Activated CD8-positive, alpha-beta T cell treated with anti-CD3 and anti-CD28 coated beads for 36 hours (primary cell): Measurements from ENCODE around the gene NRXN3. TPM values are rescaled to one million over a fixed set of nuclear protein-coding genes. Genes with fewer than 3 reads are reported as not detected.

Experiments used
- ATAC-seq: fragments of 200-7000 bp; cut with Tn5 transposase; one replicate; pipeline ENCODE4 v1.10.0; 2021; ENCODE audit warnings: mild to moderate bottlenecking, moderate library complexity
- CTCF ChIA-PET: fragments of 350-600 bp; sonication (Branson Sonifier 250); formaldehyde crosslinking; loops from one replicate; lab custom pipeline; 2021; ENCODE audit warnings: antibody characterized with exemption; lab: Charles Lee
- POLR2A ChIA-PET: fragments of 350-600 bp; sonication (Branson Sonifier 250); formaldehyde crosslinking; loops from one replicate; lab custom pipeline; 2021; ENCODE audit warnings: antibody characterized with exemption; lab: Charles Lee
- DNase-seq: peaks from one replicate; pipeline ENCODE4 v3.0.0-alpha.2; 2020
- H3K27ac Mint-ChIP-seq: one replicate; pipeline ENCODE4 v1.8.0; 2021; ENCODE audit warnings: mild to moderate bottlenecking, mixed read lengths
- H3K27me3 Mint-ChIP-seq: one replicate; pipeline ENCODE4 v1.8.0; 2021; ENCODE audit warnings: mixed read lengths
- H3K36me3 Mint-ChIP-seq: one replicate; pipeline ENCODE4 v1.8.0; 2021; ENCODE audit warnings: low read depth, mixed read lengths
- H3K4me1 Mint-ChIP-seq: one replicate; pipeline ENCODE4 v1.8.0; 2021; ENCODE audit warnings: low read depth, mixed read lengths
- H3K4me3 Mint-ChIP-seq: one replicate; pipeline ENCODE4 v1.8.0; 2021; ENCODE audit warnings: mild to moderate bottlenecking, moderate library complexity, mixed read lengths
- H3K9me3 Mint-ChIP-seq: one replicate; pipeline ENCODE4 v1.8.0; 2021; ENCODE audit warnings: mixed read lengths
- intact Hi-C: fragments of 100-400 bp; cut with micrococcal nuclease; formaldehyde crosslinking; loops from one replicate; pipeline ENCODE4 v1.10.0; 2022
- total RNA-seq, 2 experiments: library from RNA; stranded (reverse); gene quantifications; one replicate each; pipeline ENCODE4 v1.2.3, GENCODE V29; 2021
- TF ChIP-seq, protein P1 (sequence below): fragments of 200-600 bp; IDR thresholded peaks from one replicate; pipeline ENCODE4 v1.8.0; 2022; ENCODE audit warnings: antibody characterized with exemption, mild to moderate bottlenecking

Gene NRXN3
- total RNA-seq, 2 experiments from 2014 or later, result not detected

DNA sequence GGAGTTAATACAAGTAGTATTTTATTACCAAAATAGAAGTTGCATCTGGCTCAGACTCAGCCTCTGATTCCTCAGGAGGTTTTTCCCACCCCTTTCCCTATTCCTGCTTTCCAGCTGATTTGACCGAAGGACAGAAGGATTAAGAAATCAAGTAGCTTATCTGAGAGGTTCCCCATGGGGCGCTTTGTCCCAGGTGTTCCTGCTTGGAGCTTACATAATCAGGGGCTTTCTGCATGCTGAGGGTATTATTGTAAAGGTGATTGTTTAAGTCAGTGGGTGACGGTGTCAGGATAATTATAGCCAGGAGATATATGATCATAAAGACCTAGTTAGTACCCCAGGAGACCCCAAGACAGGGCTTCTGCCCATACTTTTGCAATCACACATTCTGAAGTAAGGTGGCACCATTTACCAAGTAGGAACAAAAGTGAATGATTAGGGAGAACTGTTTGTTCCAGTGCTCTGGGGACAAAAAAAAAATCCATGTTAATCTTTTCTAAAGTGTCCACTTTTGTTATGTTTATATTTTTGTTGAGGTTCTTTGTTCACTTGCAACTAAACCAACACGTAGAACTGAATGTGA is 921.3 kb downstream of the NRXN3 start:
- intact Hi-C loops, result no loop called here
- Mint-ChIP-seq H3K36me3 (no peaks in the 10 kb centered on the region), H3K4me3 (no peak overlapping the region), H3K4me1 (no peaks in the 10 kb centered on the region), H3K9me3 (peaks cover 1% of the 10 kb centered on the region), H3K27ac (no peak overlapping the region), H3K27me3 (no peaks in the 10 kb centered on the region)
- TF ChIP-seq, protein P1, sequence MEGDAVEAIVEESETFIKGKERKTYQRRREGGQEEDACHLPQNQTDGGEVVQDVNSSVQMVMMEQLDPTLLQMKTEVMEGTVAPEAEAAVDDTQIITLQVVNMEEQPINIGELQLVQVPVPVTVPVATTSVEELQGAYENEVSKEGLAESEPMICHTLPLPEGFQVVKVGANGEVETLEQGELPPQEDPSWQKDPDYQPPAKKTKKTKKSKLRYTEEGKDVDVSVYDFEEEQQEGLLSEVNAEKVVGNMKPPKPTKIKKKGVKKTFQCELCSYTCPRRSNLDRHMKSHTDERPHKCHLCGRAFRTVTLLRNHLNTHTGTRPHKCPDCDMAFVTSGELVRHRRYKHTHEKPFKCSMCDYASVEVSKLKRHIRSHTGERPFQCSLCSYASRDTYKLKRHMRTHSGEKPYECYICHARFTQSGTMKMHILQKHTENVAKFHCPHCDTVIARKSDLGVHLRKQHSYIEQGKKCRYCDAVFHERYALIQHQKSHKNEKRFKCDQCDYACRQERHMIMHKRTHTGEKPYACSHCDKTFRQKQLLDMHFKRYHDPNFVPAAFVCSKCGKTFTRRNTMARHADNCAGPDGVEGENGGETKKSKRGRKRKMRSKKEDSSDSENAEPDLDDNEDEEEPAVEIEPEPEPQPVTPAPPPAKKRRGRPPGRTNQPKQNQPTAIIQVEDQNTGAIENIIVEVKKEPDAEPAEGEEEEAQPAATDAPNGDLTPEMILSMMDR, result no peak
- no peak for ATAC-seq
- ChIA-PET CTCF (no interaction called here), POLR2A (interaction anchor here (0.7 to 0.8 kb wide), 2 partner anchors 16 to 208 kb away, joined by 3 read pairs; no protein-coding TSS in a partner anchor)
- DNase-seq, result no peak

DNA sequence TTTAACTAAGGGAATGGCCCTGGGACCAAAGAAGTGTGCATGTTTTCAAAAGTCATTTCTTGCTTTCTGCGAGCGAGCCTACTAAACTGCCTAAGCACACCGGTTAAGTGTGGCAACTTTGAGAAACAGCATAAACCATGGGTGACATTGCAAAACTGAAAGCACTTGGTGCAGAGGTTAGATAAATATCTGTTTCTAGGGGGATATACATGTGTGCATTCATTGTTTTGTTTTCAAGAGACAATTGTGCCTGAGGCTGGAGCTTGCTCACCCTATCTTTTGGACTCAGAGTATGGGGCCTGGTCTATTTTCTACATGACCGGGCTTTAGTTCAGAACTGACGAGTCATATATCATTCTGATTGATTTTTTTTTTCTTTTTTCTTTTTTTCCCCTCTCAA is 923.4 kb downstream of the NRXN3 start:
- Mint-ChIP-seq H3K27ac (no peak overlapping the region), H3K4me3 (no peak overlapping the region), H3K27me3 (no peaks in the 10 kb centered on the region), H3K9me3 (peaks cover 1% of the 10 kb centered on the region), H3K36me3 (no peaks in the 10 kb centered on the region), H3K4me1 (no peaks in the 10 kb centered on the region)
- TF ChIP-seq, protein P1, result no peak
- intact Hi-C loops, result no loop called here
- no peak for ATAC-seq
- ChIA-PET POLR2A (no interaction called here), CTCF (no interaction called here)
- no peak for DNase-seq

GRCh38 chr14:79094951-79095350 is 924.8 kb downstream of the NRXN3 start:
- POLR2A ChIA-PET, result no interaction called here
- TF ChIP-seq, protein P1, result no peak
- DNase-seq, result no peak
- Mint-ChIP-seq H3K27me3 (no peaks in the 10 kb centered on the region), H3K4me3 (no peak overlapping the region), H3K36me3 (no peaks in the 10 kb centered on the region), H3K9me3 (peaks cover 1% of the 10 kb centered on the region), H3K4me1 (no peaks in the 10 kb centered on the region), H3K27ac (no peak overlapping the region)
- intact Hi-C loops, result no loop called here
- CTCF ChIA-PET, result no interaction called here
- ATAC-seq, result no peak

DNA sequence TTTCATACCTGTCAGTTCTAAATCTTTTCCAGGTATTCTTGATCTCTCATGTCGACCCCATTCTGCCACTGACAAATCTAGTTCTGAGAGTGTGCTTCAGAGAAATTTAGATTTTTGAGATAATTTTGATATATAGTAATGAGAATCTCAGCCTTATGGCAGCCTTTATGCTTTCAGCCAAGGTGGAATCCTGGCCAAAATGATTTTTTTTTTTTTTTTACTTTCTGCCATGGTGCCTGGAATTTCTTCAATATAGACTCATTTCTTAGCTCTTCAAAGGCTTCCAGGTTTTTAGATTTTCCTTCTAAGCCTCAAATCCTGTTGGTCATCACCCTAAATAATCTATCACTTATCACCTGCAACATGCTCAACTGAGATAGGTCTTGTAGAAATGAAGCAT is 926.6 kb downstream of the NRXN3 start:
- Mint-ChIP-seq H3K4me3 (no peak overlapping the region), H3K9me3 (peaks cover 1% of the 10 kb centered on the region), H3K27me3 (no peaks in the 10 kb centered on the region), H3K36me3 (no peaks in the 10 kb centered on the region), H3K27ac (no peak overlapping the region), H3K4me1 (no peaks in the 10 kb centered on the region)
- intact Hi-C loops, result no loop called here
- DNase-seq (no peak), ATAC-seq (no peak)
- TF ChIP-seq, protein P1, result no peak
- POLR2A ChIA-PET, result no interaction called here
- CTCF ChIA-PET, result no interaction called here

- TF ChIP-seq, protein P1, result no peak
- Mint-ChIP-seq H3K27me3 (peaks cover 2% of the 10 kb centered on the region), H3K36me3 (no peaks in the 10 kb centered on the region), H3K4me3 (no peak overlapping the region), H3K27ac (no peak overlapping the region), H3K9me3 (no peaks in the 10 kb centered on the region), H3K4me1 (no peaks in the 10 kb centered on the region)
- intact Hi-C loops, result no loop called here
- CTCF ChIA-PET, result no interaction called here
- DNase-seq (no peak), ATAC-seq (no peak)
- POLR2A ChIA-PET, result no interaction called here
Observed at GRCh38 chr14:79098324-79098723, 928.2 kb downstream of the NRXN3 start.
